Brain microvascular endothelial cell (primary cell): ENCODE data around the gene PDE3B.

ENCODE experiments used
- DNase-seq: peaks from one replicate; pipeline ENCODE4 v3.0.0-alpha.2; 2020
- H3K27ac ChIP-seq: fragments of 250-450 bp; sonication (Bioruptor Pico); 2 replicates; pipeline ENCODE4 v1.5.1; 2020; ENCODE audit warnings: mild to moderate bottlenecking, moderate library complexity
- H3K27me3 ChIP-seq: fragments of 250-450 bp; sonication (Bioruptor Pico); replicated peaks from 2 replicates; pipeline ENCODE4 v1.5.1; 2020; ENCODE audit warnings: mild to moderate bottlenecking
- H3K36me3 ChIP-seq: fragments of 250-450 bp; sonication (Bioruptor Pico); replicated peaks from 2 replicates; pipeline ENCODE4 v1.5.1; 2020; ENCODE audit warnings: mild to moderate bottlenecking
- H3K4me3 ChIP-seq: 2 replicates; pipeline ENCODE4 v1.5.1; 2011; ENCODE audit warnings: low read depth, mild to moderate bottlenecking, control low read depth, low read length, moderate library complexity
- CTCF ChIP-seq: IDR thresholded peaks from 2 replicates; pipeline ENCODE4 v1.5.1; 2011; ENCODE audit warnings: low read depth, mild to moderate bottlenecking, moderate library complexity, low read length, control low read depth, inconsistent platforms; ENCODE audit errors: missing control alignments
- in situ Hi-C: cut with HindIII; loops from 2 replicates; pipeline ENCODE4 v1.10.0; 2017; ENCODE audit warnings: low sequenced_read_pairs, low pct_ligation_motif_present

Gene PDE3B

DNA sequence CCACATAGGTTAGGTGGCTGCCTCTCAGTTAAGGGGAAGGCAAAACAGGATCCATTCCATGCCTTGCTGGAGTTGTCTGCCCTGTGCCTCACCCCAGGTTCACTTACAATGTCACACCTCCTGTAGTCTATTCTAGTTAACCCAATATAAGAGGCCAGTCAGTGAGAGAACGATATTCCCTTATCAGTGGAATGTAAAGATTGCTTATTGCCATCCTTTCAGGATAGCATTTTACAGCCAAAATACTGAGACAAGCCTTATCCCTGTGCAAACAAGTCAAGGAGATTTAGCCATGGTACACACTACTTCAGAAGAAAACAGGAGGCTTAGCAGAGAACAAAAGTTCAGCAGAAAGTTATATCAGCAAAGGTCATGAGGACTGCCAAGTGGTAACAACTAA, 242.9 kb downstream of the PDE3B start:
- no peak overlapping the region for H3K27ac ChIP-seq
- H3K4me3 ChIP-seq = no peak overlapping the region
- no peaks in the 10 kb centered on the region for H3K27me3 ChIP-seq
- no peak for DNase-seq
- TF ChIP-seq CTCF = no peak
- in situ Hi-C loops = no loop called here
- no peaks in the 10 kb centered on the region for H3K36me3 ChIP-seq

GRCh38 chr11:14891143-14892035, 247.8 kb downstream of the PDE3B start:
- Histone ChIP-seq H3K4me3 (peak overlapping the region; percentile 76), H3K36me3 (no peaks in the 10 kb centered on the region), H3K27ac (peak overlapping the region; percentile 68), H3K27me3 (no peaks in the 10 kb centered on the region)
- peak; percentile 12 for TF ChIP-seq CTCF
- DNase-seq = peak; percentile 71
- in situ Hi-C loops = no loop called here

- Histone ChIP-seq H3K27ac (peak within 1 kb of the TSS; percentile 68), H3K36me3 (no peaks in the 10 kb centered on the region), H3K27me3 (no peaks in the 10 kb centered on the region), H3K4me3 (peak within 1 kb of the TSS; percentile 76)
- no peak for TF ChIP-seq CTCF
- DNase-seq = peak; percentile 96
- in situ Hi-C loops = no loop called here
These were observed 248.5 kb downstream of the PDE3B start, which contains the start of gene CYP2R1 for GRCh38 chr11:14892036-14892556. Gene CYP2R1 (minus strand): TSS chr11:14892231. CDS start chr11:14892205, 26 bp downstream.

DNA sequence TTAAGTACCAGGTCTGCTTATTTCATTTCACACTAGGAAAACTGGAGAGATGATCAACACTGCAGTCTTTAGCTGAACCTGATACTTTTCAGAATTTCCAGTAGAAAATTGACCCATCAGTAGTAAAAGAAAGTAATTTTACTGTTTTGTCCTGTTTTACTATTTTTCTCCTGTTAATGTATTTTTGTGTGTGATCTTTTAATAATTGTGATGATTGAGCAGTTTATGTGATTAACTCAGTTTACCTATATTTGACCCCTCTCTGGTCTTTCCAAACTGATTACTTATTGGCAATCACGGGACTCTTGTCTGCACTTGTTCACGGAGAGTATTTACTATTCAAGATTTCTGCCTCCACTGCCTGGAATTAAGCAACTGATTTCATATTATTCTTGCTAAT, 249.0 kb downstream of the PDE3B start:
- in situ Hi-C loops = no loop called here

More for the DNA sequence above, 249.0 kb downstream of the PDE3B start:
- H3K36me3 ChIP-seq = no peaks in the 10 kb centered on the region
- peak overlapping the region; percentile 76 for H3K4me3 ChIP-seq
- no peak for DNase-seq
- H3K27me3 ChIP-seq = no peaks in the 10 kb centered on the region
- H3K27ac ChIP-seq = no peak overlapping the region
- TF ChIP-seq CTCF = no peak
